ENCODE measurements around the gene LY6G6F.

GRCh38 chr6:31676322-31676903 is 30.3 kb upstream of the LY6G6F start:
- TF ChIP-seq, protein P1, sequence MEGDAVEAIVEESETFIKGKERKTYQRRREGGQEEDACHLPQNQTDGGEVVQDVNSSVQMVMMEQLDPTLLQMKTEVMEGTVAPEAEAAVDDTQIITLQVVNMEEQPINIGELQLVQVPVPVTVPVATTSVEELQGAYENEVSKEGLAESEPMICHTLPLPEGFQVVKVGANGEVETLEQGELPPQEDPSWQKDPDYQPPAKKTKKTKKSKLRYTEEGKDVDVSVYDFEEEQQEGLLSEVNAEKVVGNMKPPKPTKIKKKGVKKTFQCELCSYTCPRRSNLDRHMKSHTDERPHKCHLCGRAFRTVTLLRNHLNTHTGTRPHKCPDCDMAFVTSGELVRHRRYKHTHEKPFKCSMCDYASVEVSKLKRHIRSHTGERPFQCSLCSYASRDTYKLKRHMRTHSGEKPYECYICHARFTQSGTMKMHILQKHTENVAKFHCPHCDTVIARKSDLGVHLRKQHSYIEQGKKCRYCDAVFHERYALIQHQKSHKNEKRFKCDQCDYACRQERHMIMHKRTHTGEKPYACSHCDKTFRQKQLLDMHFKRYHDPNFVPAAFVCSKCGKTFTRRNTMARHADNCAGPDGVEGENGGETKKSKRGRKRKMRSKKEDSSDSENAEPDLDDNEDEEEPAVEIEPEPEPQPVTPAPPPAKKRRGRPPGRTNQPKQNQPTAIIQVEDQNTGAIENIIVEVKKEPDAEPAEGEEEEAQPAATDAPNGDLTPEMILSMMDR (IDR thresholded peaks at IDR 0.05; ENCODE audit: insufficient read depth, low read depth, low read length): no peak
- TF ChIP-seq EZH2 (IDR thresholded peaks at IDR 0.05; ENCODE audit: insufficient read depth, low read length): no peak

Data from astrocyte (in vitro differentiated cells and primary cell).